Smooth muscle cell (in vitro differentiated cells): ENCODE data around the gene AP2M1. TPM values are rescaled to one million over a fixed set of nuclear protein-coding genes. Genes with fewer than 3 reads are reported as not detected.

Experiments
- DNase-seq: peaks from one replicate; lab custom pipeline; 2025; ENCODE audit not compliant: unreplicated experiment; lab: John Stamatoyannopoulos, UW
- H2AFZ ChIP-seq: fragments of 200-600 bp; sonication (generic); 2 replicates; pipeline ENCODE4 v1.6.0; 2016; ENCODE audit warnings: antibody characterized with exemption, low read depth, mild to moderate bottlenecking
- H3F3A ChIP-seq: fragments of 200-600 bp; sonication (generic); 2 replicates; pipeline ENCODE4 v1.6.0; 2017; ENCODE audit warnings: antibody characterized with exemption, low read depth
- H3K27ac ChIP-seq: fragments of 200-600 bp; sonication (generic); 2 replicates; pipeline ENCODE4 v1.5.1; 2016; ENCODE audit warnings: low read depth, mild to moderate bottlenecking
- H3K27me3 ChIP-seq: fragments of 200-600 bp; sonication (generic); 2 replicates; pipeline ENCODE4 v1.6.1; 2016; ENCODE audit warnings: low read depth, mild to moderate bottlenecking
- H3K36me3 ChIP-seq: fragments of 200-600 bp; sonication (generic); 2 replicates; pipeline ENCODE4 v1.5.1; 2016; ENCODE audit warnings: low read depth
- H3K4me1 ChIP-seq: fragments of 200-600 bp; sonication (generic); 2 replicates; pipeline ENCODE4 v1.5.1; 2016; ENCODE audit warnings: low read depth
- H3K4me2 ChIP-seq: fragments of 200-600 bp; sonication (generic); 2 replicates; pipeline ENCODE4 v1.6.0; 2016; ENCODE audit warnings: mild to moderate bottlenecking
- H3K4me3 ChIP-seq: fragments of 200-600 bp; sonication (generic); 2 replicates; pipeline ENCODE4 v1.5.1; 2016; ENCODE audit warnings: mild to moderate bottlenecking
- H3K79me2 ChIP-seq: fragments of 200-600 bp; sonication (generic); 2 replicates; pipeline ENCODE4 v1.6.0; 2016; ENCODE audit warnings: low read depth, mild to moderate bottlenecking
- H3K9ac ChIP-seq: fragments of 200-600 bp; sonication (generic); 2 replicates; pipeline ENCODE4 v1.6.0; 2016; ENCODE audit warnings: low read depth
- H3K9me3 ChIP-seq: fragments of 200-600 bp; sonication (generic); replicated peaks from 2 replicates; pipeline ENCODE4 v1.5.1; 2016; ENCODE audit warnings: low read depth
- H4K20me1 ChIP-seq: fragments of 200-600 bp; sonication (generic); 2 replicates; pipeline ENCODE4 v1.6.0; 2016; ENCODE audit warnings: low read depth
- WGBS: methylation state at CpG from one replicate; pipeline ENCODE4 v1.1.7; 2016; ENCODE audit warnings: low lambda C conversion rate; 5-methylcytosine and 5-hydroxymethylcytosine counted together
- polyA plus RNA-seq: library from polyadenylated mRNA; unstranded; fragments of >200 nt; fragmentation: Nextera tagmentation; extraction: Ambion mirVana; gene quantifications from 2 replicates; pipeline ENCODE4 v1.2.1, GENCODE V29; 2016
- total RNA-seq: library from RNA; depleted of rRNA; stranded (reverse); fragments of >200 nt; gene quantifications from 2 replicates; pipeline ENCODE4 v1.2.3, GENCODE V29; 2014
- TF ChIP-seq, protein P1 (sequence below): fragments of 200-600 bp; sonication (generic); IDR thresholded peaks from 2 replicates; pipeline ENCODE4 v1.5.1; 2017; ENCODE audit warnings: borderline replicate concordance, mild to moderate bottlenecking, antibody characterized with exemption; ENCODE audit not compliant: insufficient read depth, poor library complexity, severe bottlenecking

AP2M1 gene
- total and polyA plus RNA-seq, 2 experiments from 2014 or later = 444 to 784 TPM

DNA sequence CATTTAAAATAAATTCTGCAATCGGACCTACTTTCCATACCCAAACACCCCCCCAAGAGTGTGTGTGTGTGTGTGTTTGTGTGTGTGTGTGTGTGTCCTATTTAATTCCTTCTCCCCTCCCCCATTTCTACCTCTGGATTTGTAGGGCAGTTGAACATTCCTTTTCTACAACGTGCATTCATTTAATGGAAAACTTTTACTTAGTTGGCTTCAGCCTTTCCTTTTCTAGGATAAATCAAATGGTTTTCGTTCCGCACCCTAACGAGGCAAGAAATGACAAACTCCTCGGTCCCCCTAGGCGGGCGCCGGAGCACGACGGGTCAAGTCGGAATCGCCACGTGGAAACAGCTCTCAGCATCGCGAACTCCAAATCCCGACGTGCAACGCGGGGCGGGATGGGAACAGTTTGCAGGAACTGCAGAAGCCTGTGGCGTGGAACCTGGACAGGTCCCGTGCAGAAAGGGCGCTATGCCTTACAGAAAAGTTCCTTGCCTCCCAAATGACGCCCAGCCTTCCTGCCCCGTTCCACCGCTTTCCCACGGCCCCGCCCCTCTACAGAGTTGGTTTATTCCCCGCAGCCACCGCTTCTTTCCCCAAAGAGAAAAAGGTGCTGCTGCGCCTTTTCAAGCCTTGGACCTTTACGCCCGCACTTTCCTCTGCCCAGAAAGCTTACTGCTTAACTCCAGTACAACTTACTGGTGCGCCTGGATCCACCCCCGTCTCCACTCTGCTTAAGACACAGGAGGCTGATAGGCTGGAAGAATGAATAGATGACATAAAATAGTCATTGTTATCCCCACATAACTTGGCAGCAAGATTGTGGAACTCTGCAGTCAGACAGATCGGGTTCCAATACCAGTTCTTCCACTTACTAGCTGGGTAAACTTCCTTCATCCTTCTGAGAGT, 40.6 kb upstream of the AP2M1 start:
- no peaks in the 10 kb centered on the region for H3K36me3 ChIP-seq
- peak overlapping the region; percentile 21 for H3K27ac ChIP-seq
- peaks cover 8% of the 10 kb centered on the region for H4K20me1 ChIP-seq
- H3K4me1 ChIP-seq = peaks cover 11% of the 10 kb centered on the region
- peaks cover 36% of the 10 kb centered on the region for H3K79me2 ChIP-seq
- H3F3A ChIP-seq = peaks cover 7% of the 10 kb centered on the region
- peak overlapping the region; percentile 86 for H3K4me2 ChIP-seq
- peak; percentile 31 for DNase-seq
- H3K9me3 ChIP-seq = no peaks in the 10 kb centered on the region
- H3K9ac ChIP-seq = no peak overlapping the region
- peak overlapping the region; percentile 81 for H3K4me3 ChIP-seq
- no peaks in the 10 kb centered on the region for H3K27me3 ChIP-seq
- peak overlapping the region; percentile 97 for H2AFZ ChIP-seq
- TF ChIP-seq, protein P1, sequence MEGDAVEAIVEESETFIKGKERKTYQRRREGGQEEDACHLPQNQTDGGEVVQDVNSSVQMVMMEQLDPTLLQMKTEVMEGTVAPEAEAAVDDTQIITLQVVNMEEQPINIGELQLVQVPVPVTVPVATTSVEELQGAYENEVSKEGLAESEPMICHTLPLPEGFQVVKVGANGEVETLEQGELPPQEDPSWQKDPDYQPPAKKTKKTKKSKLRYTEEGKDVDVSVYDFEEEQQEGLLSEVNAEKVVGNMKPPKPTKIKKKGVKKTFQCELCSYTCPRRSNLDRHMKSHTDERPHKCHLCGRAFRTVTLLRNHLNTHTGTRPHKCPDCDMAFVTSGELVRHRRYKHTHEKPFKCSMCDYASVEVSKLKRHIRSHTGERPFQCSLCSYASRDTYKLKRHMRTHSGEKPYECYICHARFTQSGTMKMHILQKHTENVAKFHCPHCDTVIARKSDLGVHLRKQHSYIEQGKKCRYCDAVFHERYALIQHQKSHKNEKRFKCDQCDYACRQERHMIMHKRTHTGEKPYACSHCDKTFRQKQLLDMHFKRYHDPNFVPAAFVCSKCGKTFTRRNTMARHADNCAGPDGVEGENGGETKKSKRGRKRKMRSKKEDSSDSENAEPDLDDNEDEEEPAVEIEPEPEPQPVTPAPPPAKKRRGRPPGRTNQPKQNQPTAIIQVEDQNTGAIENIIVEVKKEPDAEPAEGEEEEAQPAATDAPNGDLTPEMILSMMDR = no peak
- 1% methylated on average over 37 of the region's 37 CpGs for WGBS

DNA sequence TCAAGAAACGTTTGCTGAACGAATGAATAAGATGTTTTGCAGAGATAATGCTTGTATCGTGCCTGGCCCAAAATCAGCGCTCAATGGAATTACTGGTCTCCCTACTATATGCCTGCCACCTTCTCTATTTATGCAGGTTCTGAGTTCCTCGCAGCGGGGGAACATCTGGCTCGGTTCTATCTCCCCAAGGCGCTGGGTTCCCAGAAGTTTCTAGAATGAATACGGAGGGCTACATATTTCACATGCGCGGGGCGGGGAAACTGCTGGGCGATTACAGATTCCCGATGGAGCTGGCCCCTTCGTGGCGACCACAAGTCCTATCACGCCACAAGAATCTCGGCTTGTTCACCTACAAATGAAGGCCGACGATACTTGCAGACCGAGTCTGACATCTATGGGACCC, 39.9 kb upstream of the AP2M1 start:
- WGBS = under 1% methylated on average over 21 of the region's 21 CpGs
- peaks cover 7% of the 10 kb centered on the region for H3F3A ChIP-seq
- H4K20me1 ChIP-seq = peaks cover 8% of the 10 kb centered on the region
- H3K27ac ChIP-seq = peak overlapping the region; percentile 21
- TF ChIP-seq, protein P1 = no peak
- H3K4me2 ChIP-seq = peak overlapping the region; percentile 86
- no peaks in the 10 kb centered on the region for H3K9me3 ChIP-seq
- peaks cover 42% of the 10 kb centered on the region for H3K79me2 ChIP-seq
- DNase-seq = no peak
- no peaks in the 10 kb centered on the region for H3K36me3 ChIP-seq
- peaks cover 11% of the 10 kb centered on the region for H3K4me1 ChIP-seq
- H3K4me3 ChIP-seq = peak overlapping the region; percentile 81
- H3K9ac ChIP-seq = peak overlapping the region; percentile 82
- H3K27me3 ChIP-seq = no peaks in the 10 kb centered on the region
- H2AFZ ChIP-seq = peak overlapping the region; percentile 97

DNA sequence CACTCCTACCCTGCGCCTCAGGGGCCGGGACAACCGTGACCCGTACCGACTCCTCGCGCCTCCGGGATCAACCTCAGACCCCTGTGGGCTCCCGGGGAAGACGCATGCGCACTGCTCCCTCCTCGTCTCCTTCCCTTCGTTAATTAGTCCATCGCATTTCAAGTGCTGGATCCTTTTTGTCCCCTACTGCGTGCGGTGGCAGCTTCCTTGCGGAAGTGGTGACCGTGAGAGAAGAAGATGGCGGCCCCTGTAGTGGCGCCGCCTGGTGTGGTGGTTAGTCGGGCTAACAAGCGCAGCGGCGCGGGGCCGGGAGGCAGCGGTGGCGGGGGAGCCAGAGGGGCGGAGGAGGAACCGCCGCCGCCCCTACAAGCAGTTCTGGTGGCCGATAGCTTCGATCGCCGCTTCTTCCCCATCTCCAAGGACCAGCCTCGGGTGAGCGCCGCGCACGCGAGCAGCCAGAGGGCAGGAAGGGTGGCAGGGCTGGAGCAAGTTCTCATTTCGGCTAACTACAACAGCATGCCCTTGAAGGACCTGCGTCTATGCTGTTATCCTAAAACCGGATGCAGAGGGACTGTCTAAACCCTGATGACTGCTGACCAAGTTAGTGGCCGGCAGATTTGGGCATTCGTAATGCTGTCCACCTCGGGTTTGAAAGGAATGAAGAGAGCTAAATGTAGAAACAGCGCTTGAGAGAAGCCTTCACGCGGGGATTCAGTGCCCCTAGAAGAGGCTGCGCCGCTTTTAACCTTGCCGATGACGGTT, 39.3 kb upstream of the AP2M1 start, which contains the start of gene EIF2B5:
TSS of gene EIF2B5 (plus strand) at position 210 of the 762 bp plus-strand sequence. CDS start at position 238, 28 bp downstream.
- Histone ChIP-seq H3K27me3 (no peaks in the 10 kb centered on the region), H3K4me3 (peak within 1 kb of the TSS; percentile 81), H3F3A (peaks cover 7% of the 10 kb centered on the region), H4K20me1 (peaks cover 8% of the 10 kb centered on the region), H3K4me1 (peaks cover 11% of the 10 kb centered on the region), H2AFZ (peak within 1 kb of the TSS; percentile 97), H3K79me2 (peaks cover 46% of the 10 kb centered on the region), H3K27ac (peak within 1 kb of the TSS; percentile 21), H3K9ac (peak within 1 kb of the TSS; percentile 82), H3K36me3 (no peaks in the 10 kb centered on the region), H3K4me2 (peak within 1 kb of the TSS; percentile 86), H3K9me3 (no peaks in the 10 kb centered on the region)
- 1% methylated on average over 53 of the region's 56 CpGs for WGBS
- TF ChIP-seq, protein P1 = peak; percentile 35
- peak; percentile 75 for DNase-seq
